ENCODE results near the gene NOB1. TPM values are rescaled to one million over a fixed set of nuclear protein-coding genes. Genes with fewer than 3 reads are reported as not detected.

The NOB1 gene
- total RNA-seq, 1 donor from 2014 or later: 64.6 TPM

DNA sequence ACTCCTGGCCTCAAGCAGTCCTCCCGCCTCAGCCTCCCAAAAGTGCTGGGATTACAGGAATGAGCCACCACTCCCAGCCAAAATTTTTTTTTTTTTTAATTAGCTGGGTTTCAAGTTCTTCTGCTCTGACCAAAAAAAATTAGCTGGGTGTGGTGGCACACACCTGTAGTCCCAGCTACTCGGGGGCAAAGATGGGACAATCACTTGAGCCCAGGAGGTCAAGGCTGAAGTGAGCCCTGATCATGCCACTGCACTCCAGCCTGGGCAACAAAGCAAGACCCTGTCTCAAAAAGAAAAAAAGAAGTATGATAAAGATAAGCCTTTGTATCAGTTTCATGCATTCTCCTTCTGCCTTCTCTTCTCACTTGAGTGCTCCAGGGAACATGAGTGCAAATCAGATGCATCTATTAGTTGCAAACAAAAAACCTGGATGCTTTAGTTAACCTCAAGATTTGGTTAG lies 30.3 kb downstream of the NOB1 start:
- intact Hi-C loops (cut with micrococcal nuclease): no loop called here

DNA sequence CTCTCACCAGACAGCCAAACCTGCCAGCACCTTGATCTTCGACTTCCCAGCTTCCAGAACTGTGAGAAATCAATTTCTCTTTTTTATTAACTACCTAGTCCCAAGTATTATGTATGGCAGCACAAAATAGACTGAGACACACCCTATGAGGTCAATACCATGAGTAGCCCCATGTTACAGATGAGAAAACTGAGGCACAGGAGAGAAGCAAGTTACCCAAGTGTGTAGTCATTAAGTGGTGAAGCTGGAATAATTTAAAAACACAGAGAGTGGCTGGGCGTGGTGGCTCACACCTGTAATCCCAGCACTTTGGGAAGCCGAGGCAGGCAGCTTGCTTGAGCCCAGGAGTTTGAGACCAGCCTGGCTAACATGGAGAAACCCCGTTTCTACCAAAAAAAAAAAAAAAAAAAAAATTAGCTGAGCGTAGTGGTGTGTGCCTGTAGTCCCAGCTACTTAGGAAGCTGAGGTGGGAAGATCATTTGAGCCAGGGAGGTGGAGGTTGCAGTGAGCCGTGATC lies 33.2 kb downstream of the NOB1 start:
- intact Hi-C loops (cut with micrococcal nuclease): no loop called here

DNA sequence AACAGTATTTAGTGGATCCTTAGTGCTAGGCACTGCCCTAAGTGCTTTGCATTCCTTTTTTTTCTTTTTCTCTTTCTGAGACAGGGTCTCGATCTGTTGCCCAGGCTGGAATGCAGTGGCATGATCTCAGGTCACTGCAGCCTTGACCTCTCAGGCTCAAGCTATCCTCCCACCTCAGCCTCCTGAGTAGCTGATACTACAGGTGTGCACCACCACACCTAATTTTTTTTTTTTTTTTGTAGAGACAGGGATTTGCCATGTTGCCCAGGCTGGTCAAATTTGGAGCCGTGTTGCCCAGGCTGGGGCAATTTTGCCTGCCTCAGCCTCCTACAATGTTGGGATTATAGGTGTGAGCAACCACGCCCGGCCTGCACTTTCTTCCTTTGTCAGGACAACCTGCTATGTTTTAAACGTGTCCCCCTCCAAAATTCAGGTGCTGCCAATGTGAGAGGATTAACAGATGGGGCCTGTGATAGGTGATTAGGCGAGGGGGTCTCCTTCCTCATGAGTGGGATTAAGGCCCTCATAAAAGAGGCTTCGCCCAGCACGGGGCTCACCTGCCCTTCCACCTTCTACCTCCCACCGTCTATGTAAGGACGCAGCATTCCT lies 33.8 kb downstream of the NOB1 start:
- intact Hi-C loops (cut with micrococcal nuclease): no loop called here

- intact Hi-C loops (cut with micrococcal nuclease): no loop called here
Measured at GRCh38 chr16:69718111-69718764, 36.5 kb downstream of the NOB1 start.

DNA sequence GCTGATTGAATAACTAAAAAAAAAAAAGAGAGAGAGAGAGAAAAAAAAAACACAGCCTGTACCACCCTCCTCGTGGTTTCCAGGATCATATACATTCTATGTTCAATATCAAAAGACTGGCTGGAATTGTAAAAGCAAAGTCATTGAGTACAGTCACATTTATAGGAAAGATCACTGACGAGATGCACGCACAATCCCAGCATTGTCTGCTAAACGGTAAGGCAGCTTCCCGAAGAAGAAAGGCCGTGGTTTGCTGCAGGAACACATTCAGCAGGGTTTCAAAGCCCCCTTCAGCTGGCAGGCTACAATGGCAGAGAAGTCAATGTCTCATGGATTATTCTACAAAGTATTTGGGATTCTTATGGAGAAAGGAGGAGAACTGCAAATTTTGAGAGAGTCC lies 37.7 kb downstream of the NOB1 start:
- intact Hi-C loops (cut with micrococcal nuclease): no loop called here

- intact Hi-C loops (cut with micrococcal nuclease): no loop called here
Measured at GRCh38 chr16:69712914-69713581, 41.7 kb downstream of the NOB1 start.

DNA sequence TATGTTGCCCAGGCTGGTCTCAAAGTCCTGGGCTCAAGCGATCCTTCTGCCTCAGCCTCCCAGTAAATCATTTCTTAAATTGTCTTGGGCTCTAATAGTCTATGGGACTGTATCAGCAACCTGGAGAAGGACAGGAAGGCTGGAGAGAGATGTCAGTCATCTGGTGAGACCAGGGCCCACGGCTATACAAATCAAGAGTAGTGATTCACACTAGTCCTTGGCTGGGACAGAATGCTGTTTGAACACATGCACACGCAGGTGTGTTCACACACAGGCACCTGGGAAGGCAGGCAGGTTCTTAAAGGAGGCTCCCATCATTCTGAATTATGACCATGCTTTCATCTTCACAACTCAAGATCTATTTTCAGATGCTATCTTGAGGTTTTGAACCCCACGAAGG lies 42.4 kb downstream of the NOB1 start:
- intact Hi-C loops (cut with micrococcal nuclease): no loop called here

GRCh38 chr16:69711115-69711740 lies 43.5 kb downstream of the NOB1 start:
- intact Hi-C loops (cut with micrococcal nuclease): no loop called here

DNA sequence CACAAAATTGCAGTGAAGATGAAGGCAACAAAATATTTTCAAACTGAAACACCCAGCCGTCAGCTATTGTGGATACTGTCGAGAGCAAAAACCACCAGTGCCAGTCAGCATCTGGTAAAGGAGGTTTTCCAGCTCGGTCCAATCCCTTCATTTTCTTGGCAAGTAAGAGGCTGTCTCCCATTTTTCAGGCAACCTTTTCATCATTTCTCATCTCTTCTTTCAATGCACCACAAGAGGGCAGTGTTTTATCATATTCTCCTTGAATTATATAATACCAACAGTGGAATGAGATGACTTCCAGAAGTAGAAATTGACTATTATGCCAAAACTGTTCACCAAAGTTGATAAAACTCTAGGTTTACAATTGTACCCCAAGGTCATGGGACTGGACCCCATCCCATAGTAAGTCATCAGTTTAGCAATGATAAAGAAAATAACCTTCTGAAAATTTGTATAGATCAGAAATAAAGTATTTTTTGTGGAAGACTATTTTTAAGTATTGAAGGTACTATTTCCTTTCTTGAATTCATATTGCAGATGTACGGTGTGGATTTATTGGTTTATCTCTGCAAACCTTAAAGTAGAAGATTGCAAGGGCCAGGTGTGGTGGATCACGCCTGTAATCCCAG lies 45.2 kb downstream of the NOB1 start:
- intact Hi-C loops (cut with micrococcal nuclease): loop anchor here (1.0 to 5.0 kb wide), 3 partner anchors 17 to 223 kb away; partner anchors contain the start of genes NOB1 and NQO1

DNA sequence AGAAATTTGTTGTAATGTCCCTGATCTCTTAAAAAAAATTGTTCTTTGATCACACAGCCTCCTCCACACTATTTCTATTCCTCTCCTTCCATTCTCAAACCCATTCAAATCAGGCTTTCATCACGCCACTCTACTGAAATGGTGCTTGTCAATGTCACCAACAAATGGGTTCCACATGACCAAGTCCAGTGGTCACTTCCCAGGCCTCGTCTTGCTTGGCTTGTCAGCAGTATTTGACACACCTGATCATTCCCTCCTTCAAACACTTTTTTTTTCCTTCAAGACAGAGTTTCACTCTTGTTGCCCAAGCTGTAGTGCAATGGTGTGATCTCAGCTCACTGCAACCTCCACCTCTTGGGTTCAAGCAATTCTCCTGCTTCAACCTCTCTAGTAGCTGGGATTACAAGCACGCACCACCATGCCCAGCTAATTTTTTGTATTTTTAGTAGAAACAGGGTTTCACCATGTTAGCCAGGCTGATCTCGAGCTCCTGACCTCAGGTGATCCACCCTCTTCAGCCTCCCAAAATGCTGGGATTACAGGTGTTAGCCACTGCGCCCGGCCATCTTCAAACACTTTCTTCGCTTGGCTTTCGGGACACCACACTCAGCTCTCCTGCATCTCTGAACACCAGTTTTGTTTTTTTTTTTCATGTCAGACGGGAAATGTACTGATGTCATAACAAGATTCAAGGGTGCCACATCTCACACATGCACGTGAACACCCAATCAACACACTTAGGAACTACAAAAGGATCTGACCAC lies 46.6 kb downstream of the NOB1 start:
- intact Hi-C loops (cut with micrococcal nuclease): loop anchor here (2.0 to 5.0 kb wide), 2 partner anchors 19 to 224 kb away; partner anchors contain the start of gene NQO1

- intact Hi-C loops (cut with micrococcal nuclease): loop anchor here (5.0 kb wide), 1 partner anchor 225 kb away; no protein-coding TSS in a partner anchor
Measured at GRCh38 chr16:69706975-69707340, 47.8 kb downstream of the NOB1 start.

DNA sequence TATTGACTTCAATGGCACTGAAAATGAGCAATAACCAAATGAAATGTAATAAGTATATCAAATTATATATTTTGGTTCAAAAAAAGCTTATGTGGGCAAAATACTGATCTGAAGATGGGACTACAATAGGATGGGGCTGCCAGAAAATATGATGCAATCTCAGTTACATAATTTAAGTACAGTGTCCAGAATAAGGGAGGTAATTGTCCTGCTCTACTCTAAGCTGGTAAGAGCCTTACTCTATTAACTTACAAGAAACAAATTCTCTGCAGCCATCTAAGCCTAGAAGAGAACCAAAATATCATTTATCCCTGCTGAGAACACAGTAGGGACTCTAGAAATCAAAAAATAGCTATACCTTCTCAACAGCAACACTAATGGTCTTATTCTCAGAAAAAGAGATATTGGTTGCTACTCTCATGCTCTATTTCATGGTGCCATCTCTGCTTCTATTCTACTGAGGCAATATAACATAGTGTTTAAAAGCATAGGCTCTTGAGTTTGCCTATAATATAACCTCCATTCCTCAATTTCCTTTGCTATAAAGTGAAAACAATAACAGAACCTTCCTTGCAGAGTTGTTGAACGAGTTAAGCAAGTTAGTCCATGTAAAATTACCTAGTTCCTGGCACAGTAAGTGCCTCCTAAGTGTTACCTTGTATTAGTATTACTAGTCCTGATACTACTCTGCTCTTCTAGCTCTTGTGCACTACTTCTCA lies 48.3 kb downstream of the NOB1 start:
- intact Hi-C loops (cut with micrococcal nuclease): loop anchor here (5.0 kb wide), 1 partner anchor 226 kb away; no protein-coding TSS in a partner anchor

DNA sequence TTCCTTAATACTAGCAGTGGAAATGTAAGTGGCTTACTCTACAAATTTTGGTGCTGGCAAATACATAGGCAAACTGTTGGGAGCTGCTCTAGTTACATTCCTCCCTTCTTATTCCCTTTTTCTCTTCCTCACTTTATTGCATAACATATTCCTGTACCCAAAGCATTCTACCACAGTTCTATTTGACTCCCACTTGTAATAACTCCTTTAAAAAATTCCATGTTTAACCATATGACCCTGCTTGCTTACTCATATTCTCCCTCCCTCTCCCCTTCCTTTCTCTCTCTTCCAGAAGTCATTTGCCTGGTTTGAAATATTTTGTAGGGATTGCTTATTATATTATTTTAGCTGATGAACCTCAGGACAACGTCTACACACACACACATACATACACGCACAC lies 51.1 kb downstream of the NOB1 start:
- intact Hi-C loops (cut with micrococcal nuclease): no loop called here

DNA sequence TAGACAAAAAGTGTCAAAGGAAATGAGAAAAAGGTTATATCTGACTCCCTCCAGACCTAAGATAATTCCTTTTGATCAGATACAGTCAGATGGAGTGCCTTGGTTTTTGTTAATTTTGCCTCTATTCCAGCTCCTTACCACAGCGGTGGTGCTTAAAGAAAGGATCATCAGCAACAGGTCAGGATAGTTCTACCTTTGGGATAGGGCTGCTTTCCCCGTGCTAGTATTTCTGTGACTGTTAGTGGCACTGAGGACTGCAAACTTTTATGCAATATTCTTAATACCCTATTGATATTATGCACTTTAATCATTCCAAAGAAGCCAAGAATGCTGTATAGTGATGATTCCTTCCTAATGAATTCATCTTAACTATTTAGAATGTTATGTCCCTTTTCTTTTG lies 52.9 kb downstream of the NOB1 start:
- intact Hi-C loops (cut with micrococcal nuclease): no loop called here

- intact Hi-C loops (cut with micrococcal nuclease): no loop called here
Measured at GRCh38 chr16:69701452-69701851, 53.3 kb downstream of the NOB1 start.

- intact Hi-C loops (cut with micrococcal nuclease): no loop called here
Measured at GRCh38 chr16:69699915-69700314, 54.8 kb downstream of the NOB1 start.

GRCh38 chr16:69698404-69698803 lies 56.3 kb downstream of the NOB1 start:
- intact Hi-C loops (cut with micrococcal nuclease): no loop called here

DNA sequence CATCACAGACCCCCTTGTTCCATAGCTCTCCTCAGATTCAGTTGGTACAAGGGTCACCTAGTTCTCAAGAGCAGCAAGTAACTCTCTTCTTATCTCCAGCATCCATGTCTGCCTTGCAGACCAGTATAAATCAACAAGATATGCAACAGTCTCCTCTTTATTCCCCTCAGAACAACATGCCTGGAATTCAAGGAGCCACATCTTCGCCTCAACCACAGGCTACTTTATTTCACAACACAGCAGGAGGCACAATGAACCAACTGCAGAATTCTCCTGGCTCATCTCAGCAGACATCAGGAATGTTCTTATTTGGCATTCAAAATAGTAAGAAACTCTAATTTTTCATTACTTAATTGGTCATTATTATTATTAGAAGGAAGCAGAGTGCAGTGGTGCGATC lies 60.8 kb downstream of the NOB1 start:
- intact Hi-C loops (cut with micrococcal nuclease): no loop called here

- intact Hi-C loops (cut with micrococcal nuclease): no loop called here
Measured at GRCh38 chr16:69691980-69692911, 62.5 kb downstream of the NOB1 start.
